Hepatocyte (in vitro differentiated cells): ENCODE data around the gene GPC5. TPM values are rescaled to one million over a fixed set of nuclear protein-coding genes. Genes with fewer than 3 reads are reported as not detected.

Experiments used
- DNase-seq: peaks from one replicate; pipeline ENCODE4 v3.0.0-alpha.2; 2016; ENCODE audit warnings: low spot score
- H2AFZ ChIP-seq: fragments of 200-600 bp; sonication (generic); 2 replicates; pipeline ENCODE4 v1.6.0; 2016; ENCODE audit warnings: antibody characterized with exemption, mild to moderate bottlenecking
- H3K27ac ChIP-seq: fragments of 200-600 bp; sonication (generic); 2 replicates; pipeline ENCODE4 v1.5.1; 2016; ENCODE audit warnings: mild to moderate bottlenecking
- H3K27me3 ChIP-seq: fragments of 200-600 bp; sonication (generic); 2 replicates; pipeline ENCODE4 v1.6.1; 2016
- H3K36me3 ChIP-seq: fragments of 200-600 bp; sonication (generic); replicated peaks from 2 replicates; pipeline ENCODE4 v1.5.1; 2016; ENCODE audit warnings: low read depth; ENCODE audit not compliant: insufficient read depth
- H3K4me1 ChIP-seq: fragments of 200-600 bp; sonication (generic); 2 replicates; pipeline ENCODE4 v1.5.1; 2016; ENCODE audit warnings: mild to moderate bottlenecking, moderate library complexity; ENCODE audit not compliant: insufficient read depth
- H3K4me2 ChIP-seq: fragments of 200-600 bp; sonication (generic); 2 replicates; pipeline ENCODE4 v1.6.0; 2016
- H3K4me3 ChIP-seq: fragments of 200-600 bp; sonication (generic); 2 replicates; pipeline ENCODE4 v1.5.1; 2016; ENCODE audit warnings: mild to moderate bottlenecking
- H3K79me2 ChIP-seq: fragments of 200-600 bp; sonication (generic); 2 replicates; pipeline ENCODE4 v1.6.0; 2017; ENCODE audit warnings: mild to moderate bottlenecking
- H3K9me2 ChIP-seq: fragments of 200-600 bp; sonication (generic); replicated peaks from 2 replicates; pipeline ENCODE4 v1.6.0; 2017; ENCODE audit warnings: mild to moderate bottlenecking; ENCODE audit not compliant: insufficient read depth
- H3K9me3 ChIP-seq: fragments of 200-600 bp; sonication (generic); 2 replicates; pipeline ENCODE4 v1.5.1; 2016; ENCODE audit warnings: low read depth, mild to moderate bottlenecking
- H4K20me1 ChIP-seq: fragments of 200-600 bp; sonication (generic); 2 replicates; pipeline ENCODE4 v1.6.0; 2016; ENCODE audit warnings: mild to moderate bottlenecking; ENCODE audit not compliant: insufficient read depth, poor library complexity, severe bottlenecking
- CTCF ChIP-seq: fragments of 200-600 bp; sonication (generic); IDR thresholded peaks from 2 replicates; pipeline ENCODE4 v1.5.1; 2016; ENCODE audit warnings: antibody characterized with exemption, mild to moderate bottlenecking; ENCODE audit not compliant: poor library complexity
- EZH2 ChIP-seq: fragments of 200-600 bp; sonication (generic); IDR thresholded peaks from 2 replicates; pipeline ENCODE4 v1.6.1; 2016; ENCODE audit warnings: antibody characterized with exemption, mild to moderate bottlenecking, borderline replicate concordance
- EZH2phosphoT487 ChIP-seq: fragments of 200-600 bp; sonication (generic); IDR thresholded peaks from one replicate; pipeline ENCODE4 v1.6.1; 2018; ENCODE audit warnings: antibody characterized with exemption, mild to moderate bottlenecking, low read depth, moderate library complexity; ENCODE audit not compliant: unreplicated experiment, severe bottlenecking
- WGBS: methylation state at CpG from one replicate; pipeline ENCODE4 v1.1.6; 2016; ENCODE audit warnings: low lambda C conversion rate; ENCODE audit errors: missing lambda C conversion rate; 5-methylcytosine and 5-hydroxymethylcytosine counted together
- polyA plus RNA-seq: library from polyadenylated mRNA; unstranded; fragments of >200 nt; fragmentation: Nextera tagmentation; extraction: Ambion mirVana; gene quantifications from 2 replicates; pipeline ENCODE4 v1.2.1, GENCODE V29; 2016
- total RNA-seq: library from RNA; depleted of rRNA; stranded (reverse); fragments of >200 nt; gene quantifications from 2 replicates; pipeline ENCODE4 v1.2.3, GENCODE V29; 2014

GPC5 gene
- total and polyA plus RNA-seq, 2 experiments from 2014 or later: 3.9 to 5.4 TPM

GRCh38 chr13:91758724-91759123 lies 360.3 kb downstream of the GPC5 start:
- Histone ChIP-seq H3K4me1 (no peaks in the 10 kb centered on the region), H3K4me3 (no peak overlapping the region), H2AFZ (no peak overlapping the region), H4K20me1 (no peaks in the 10 kb centered on the region), H3K36me3 (no peaks in the 10 kb centered on the region), H3K9me3 (no peaks in the 10 kb centered on the region), H3K4me2 (no peak overlapping the region), H3K9me2 (no peaks in the 10 kb centered on the region), H3K27me3 (no peaks in the 10 kb centered on the region), H3K27ac (no peak overlapping the region), H3K79me2 (no peaks in the 10 kb centered on the region)
- 100% methylated on average over 1 of the region's 1 CpG for WGBS
- DNase-seq: no peak
- TF ChIP-seq EZH2phosphoT487 (no peak), EZH2 (no peak), CTCF (no peak)

- Histone ChIP-seq H3K27ac (no peak overlapping the region), H3K36me3 (no peaks in the 10 kb centered on the region), H3K4me1 (no peaks in the 10 kb centered on the region), H4K20me1 (no peaks in the 10 kb centered on the region), H3K4me2 (no peak overlapping the region), H3K4me3 (no peak overlapping the region), H3K9me3 (no peaks in the 10 kb centered on the region), H3K9me2 (no peaks in the 10 kb centered on the region), H3K79me2 (no peaks in the 10 kb centered on the region), H2AFZ (no peak overlapping the region), H3K27me3 (no peaks in the 10 kb centered on the region)
- peak; percentile 32 for DNase-seq
- 51% methylated on average over 4 of the region's 4 CpGs for WGBS
- TF ChIP-seq EZH2phosphoT487 (no peak), CTCF (no peak), EZH2 (no peak)
Measured at GRCh38 chr13:91762957-91763356, 364.5 kb downstream of the GPC5 start.

DNA sequence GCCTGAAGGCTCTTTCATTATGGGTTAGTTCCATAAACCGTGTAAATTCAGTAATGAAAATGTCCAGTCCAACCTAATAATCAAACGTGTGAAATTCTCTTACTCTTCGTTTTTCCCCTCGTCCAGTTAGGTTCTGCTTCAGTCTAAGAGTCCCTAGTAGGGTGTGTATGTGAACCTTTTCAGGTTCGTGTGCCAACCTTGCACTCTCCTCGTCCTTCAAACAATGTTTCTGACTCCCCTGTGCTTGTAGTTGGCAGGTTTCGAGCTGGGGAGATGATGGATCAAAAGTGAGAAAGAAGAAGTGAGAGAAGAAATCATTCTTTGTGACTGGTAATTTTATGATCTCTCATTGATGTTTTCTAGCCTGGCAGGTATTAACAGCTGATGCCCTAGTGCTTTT lies 366.1 kb downstream of the GPC5 start:
- Histone ChIP-seq H4K20me1 (no peaks in the 10 kb centered on the region), H3K27me3 (no peaks in the 10 kb centered on the region), H3K4me3 (no peak overlapping the region), H3K4me1 (no peaks in the 10 kb centered on the region), H3K4me2 (no peak overlapping the region), H3K9me2 (no peaks in the 10 kb centered on the region), H2AFZ (no peak overlapping the region), H3K27ac (no peak overlapping the region), H3K9me3 (no peaks in the 10 kb centered on the region), H3K36me3 (no peaks in the 10 kb centered on the region), H3K79me2 (no peaks in the 10 kb centered on the region)
- no peak for DNase-seq
- 88% methylated on average over 7 of the region's 7 CpGs for WGBS
- TF ChIP-seq EZH2 (no peak), CTCF (no peak), EZH2phosphoT487 (no peak)

DNA sequence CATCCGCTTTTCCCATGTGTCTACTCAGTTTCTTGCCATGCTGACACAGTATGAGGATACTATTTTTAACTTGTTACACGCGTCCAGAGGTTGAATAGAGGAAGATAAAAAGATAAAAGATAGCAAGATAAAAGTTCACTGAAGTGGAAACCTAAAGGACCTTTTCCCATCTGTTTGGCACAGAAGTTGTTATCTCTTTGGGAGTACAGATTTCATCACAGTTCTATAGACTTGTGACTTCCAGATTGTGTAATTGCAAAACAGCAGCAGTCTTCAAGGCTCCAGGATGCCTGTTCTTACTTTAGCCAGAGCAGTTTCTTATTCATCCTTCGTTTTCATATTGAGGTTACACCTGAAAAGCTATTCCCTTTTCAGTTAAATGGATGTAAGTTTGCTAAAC lies 369.2 kb downstream of the GPC5 start:
- WGBS: 36% methylated on average over 4 of the region's 4 CpGs
- H2AFZ ChIP-seq: no peak overlapping the region

More for the DNA sequence above, 369.2 kb downstream of the GPC5 start:
- peak; percentile 41 for DNase-seq
- H3K27me3 ChIP-seq: no peaks in the 10 kb centered on the region
- no peaks in the 10 kb centered on the region for H3K4me1 ChIP-seq
- H3K36me3 ChIP-seq: no peaks in the 10 kb centered on the region
- no peaks in the 10 kb centered on the region for H3K9me3 ChIP-seq
- H3K4me2 ChIP-seq: peak overlapping the region; percentile 34
- H3K4me3 ChIP-seq: no peak overlapping the region
- TF ChIP-seq CTCF (no peak), EZH2phosphoT487 (no peak), EZH2 (no peak)
- no peak overlapping the region for H3K27ac ChIP-seq
- no peaks in the 10 kb centered on the region for H3K79me2 ChIP-seq
- no peaks in the 10 kb centered on the region for H4K20me1 ChIP-seq
- H3K9me2 ChIP-seq: no peaks in the 10 kb centered on the region
